Esophagus (tissue), 2 donors: Measurements from ENCODE around the gene NUDT4B. TPM values are rescaled to one million over a fixed set of nuclear protein-coding genes. Genes with fewer than 3 reads are reported as not detected.
"Not testable (repeated sequence)": the region's sequence is repeated elsewhere in the genome, so short reads cannot be mapped to it uniquely, and the experiment has no call there.

Source experiments
- H3K27ac ChIP-seq, 2 donors: one replicate each; pipeline ENCODE4 v1.5.1; 2013; ENCODE audit warnings: low read depth in 2 of 2, mild to moderate bottlenecking in 2 of 2, inconsistent platforms in 1 of 2, low read length in 1 of 2, moderate library complexity in 1 of 2
- H3K27me3 ChIP-seq, 2 donors: one replicate each; pipeline ENCODE4 v1.6.1; 2013; ENCODE audit warnings: low read length in 2 of 2, control low read depth in 1 of 2, mild to moderate bottlenecking in 1 of 2; ENCODE audit not compliant: insufficient read depth in 2 of 2, control insufficient read depth in 1 of 2
- H3K36me3 ChIP-seq, 2 donors: one replicate each; pipeline ENCODE4 v1.6.1; 2013; ENCODE audit warnings: low read length in 1 of 2; ENCODE audit not compliant: control insufficient read depth in 2 of 2, insufficient read depth in 2 of 2
- H3K4me1 ChIP-seq, 2 donors: one replicate each; pipeline ENCODE4 v1.6.1; 2013; ENCODE audit warnings: low read length in 1 of 2; ENCODE audit not compliant: control insufficient read depth in 2 of 2, insufficient read depth in 2 of 2
- H3K4me3 ChIP-seq, 2 donors: one replicate each; pipeline ENCODE4 v1.5.1; 2013; ENCODE audit warnings: low read length in 2 of 2, mild to moderate bottlenecking in 2 of 2, low read depth in 1 of 2, moderate library complexity in 1 of 2
- H3K9me3 ChIP-seq, 2 donors: one replicate each; pipeline ENCODE4 v1.6.1; 2013; ENCODE audit warnings: mild to moderate bottlenecking in 2 of 2, low read depth in 1 of 2, low read length in 1 of 2, moderate library complexity in 1 of 2; ENCODE audit not compliant: control insufficient read depth in 2 of 2, insufficient read depth in 1 of 2
- WGBS, 2 donors: extraction: QIAGEN DNeasy Blood & Tissue Kit; methylation state at CpG; one replicate each; pipeline ENCODE4 v1.1.7; 2013; 5-methylcytosine and 5-hydroxymethylcytosine counted together
- polyA plus RNA-seq, 2 donors: library from polyadenylated mRNA; stranded (reverse); fragments of 200-250 nt; gene quantifications; one replicate each; pipeline ENCODE4 v1.2.3, GENCODE V29; 2013
- donor health status: healthy with polysubstance abuse.
- donor health status: Bipolar disorder and iron deficiency.

The NUDT4B gene
- polyA plus RNA-seq, 2 donors, result 0.08 to 0.92 TPM

GRCh38 chr1:148734311-148734662 lies 14.3 kb upstream of the NUDT4B start:
- not testable (repeated sequence) for H3K4me1 ChIP-seq, H3K4me3 ChIP-seq, H3K27ac ChIP-seq, H3K9me3 ChIP-seq, H3K36me3 ChIP-seq, H3K27me3 ChIP-seq
- no CpG with 5 or more reads among the region's 3 CpGs for WGBS, 2 donors

- H3K4me3 ChIP-seq, H3K36me3 ChIP-seq, H3K9me3 ChIP-seq, H3K27me3 ChIP-seq, H3K27ac ChIP-seq, H3K4me1 ChIP-seq: not testable (repeated sequence)
- no CpG with 5 or more reads among the region's 1 CpG for WGBS, 2 donors
These were observed 13.0 kb upstream of the NUDT4B start for GRCh38 chr1:148735538-148735937.

GRCh38 chr1:148738667-148739066 lies 9.9 kb upstream of the NUDT4B start:
- no CpG with 5 or more reads among the region's 6 CpGs for WGBS, 2 donors
- H3K27ac ChIP-seq, H3K27me3 ChIP-seq, H3K9me3 ChIP-seq, H3K4me3 ChIP-seq, H3K4me1 ChIP-seq, H3K36me3 ChIP-seq: not testable (repeated sequence)

DNA sequence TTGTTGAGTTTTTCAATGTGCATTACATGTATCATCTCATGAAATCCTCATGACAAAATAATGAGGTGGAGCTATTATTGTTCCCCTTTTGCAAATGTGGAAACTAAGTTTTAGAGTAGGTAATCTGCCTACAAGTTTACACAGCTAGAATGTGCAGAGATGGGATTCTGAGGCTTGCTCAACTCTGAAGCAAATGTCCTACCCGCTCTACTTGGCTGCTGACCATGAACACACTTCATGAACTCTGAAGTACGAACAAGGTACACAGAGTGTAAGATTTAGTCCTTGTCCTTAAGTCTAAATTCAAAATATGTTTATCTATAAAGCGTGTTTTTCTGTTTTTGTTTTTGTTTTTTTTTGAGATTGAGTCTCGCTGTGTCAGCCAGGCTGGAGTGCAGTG lies 5.4 kb upstream of the NUDT4B start:
- H3K27me3 ChIP-seq, H3K36me3 ChIP-seq, H3K9me3 ChIP-seq, H3K4me1 ChIP-seq, H3K4me3 ChIP-seq, H3K27ac ChIP-seq: not testable (repeated sequence)
- no CpG with 5 or more reads among the region's 4 CpGs for WGBS, 2 donors

- not testable (repeated sequence) for H3K27ac ChIP-seq, H3K36me3 ChIP-seq, H3K4me1 ChIP-seq, H3K9me3 ChIP-seq, H3K27me3 ChIP-seq, H3K4me3 ChIP-seq
- no CpG with 5 or more reads among the region's 9 CpGs for WGBS, 2 donors
These were observed 4.6 kb upstream of the NUDT4B start for GRCh38 chr1:148743726-148744720.

DNA sequence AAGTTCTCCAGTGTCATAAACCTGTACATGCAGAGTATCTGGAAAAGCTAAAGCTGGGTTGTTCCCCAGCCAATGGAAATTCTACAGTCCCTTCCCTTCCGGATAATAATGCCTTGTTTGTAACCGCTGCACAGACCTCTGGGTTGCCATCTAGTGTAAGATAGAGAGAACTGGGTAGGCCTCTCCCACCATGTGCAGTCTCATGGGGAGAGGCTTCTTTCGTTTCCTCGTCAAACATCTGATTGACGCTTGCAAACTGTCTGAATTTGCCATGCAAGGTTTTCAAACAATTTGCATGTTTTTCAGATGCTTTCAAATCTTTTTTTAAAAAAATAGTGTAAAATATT lies 734 bp downstream of the NUDT4B start:
- H3K9me3 ChIP-seq, H3K36me3 ChIP-seq, H3K27ac ChIP-seq, H3K4me3 ChIP-seq, H3K4me1 ChIP-seq, H3K27me3 ChIP-seq: not testable (repeated sequence)
- WGBS, 2 donors, result no CpG with 5 or more reads among the region's 5 CpGs

GRCh38 chr1:148756231-148756630 lies 7.7 kb downstream of the NUDT4B start:
- not testable (repeated sequence) for H3K36me3 ChIP-seq, H3K4me1 ChIP-seq, H3K4me3 ChIP-seq, H3K27ac ChIP-seq, H3K27me3 ChIP-seq, H3K9me3 ChIP-seq
- no CpG with 5 or more reads among the region's 2 CpGs for WGBS, 2 donors

- not testable (repeated sequence) for H3K27me3 ChIP-seq, H3K36me3 ChIP-seq, H3K4me3 ChIP-seq, H3K27ac ChIP-seq, H3K4me1 ChIP-seq, H3K9me3 ChIP-seq
These were observed 8.9 kb downstream of the NUDT4B start for GRCh38 chr1:148757446-148757845.

DNA sequence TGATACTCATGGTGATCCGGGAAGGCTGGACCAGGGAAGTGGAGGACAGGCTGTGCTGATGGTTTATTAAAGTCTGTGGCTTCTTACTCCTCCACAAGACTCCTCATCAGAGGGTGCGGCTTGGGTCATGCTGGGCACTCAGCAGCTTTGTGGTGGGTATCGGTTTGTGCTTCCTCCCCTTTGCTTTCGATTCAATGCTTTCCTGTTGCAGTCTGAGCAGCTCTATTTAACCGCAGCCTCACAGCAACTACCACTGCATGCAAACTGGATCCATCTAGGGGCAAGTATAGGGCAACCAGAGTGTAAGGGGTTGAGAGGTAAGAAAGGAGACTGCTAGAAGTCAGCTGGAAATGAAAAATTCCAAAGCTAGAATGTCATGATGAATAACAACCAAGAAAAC lies 9.8 kb downstream of the NUDT4B start:
- H3K4me1 ChIP-seq, H3K27me3 ChIP-seq, H3K9me3 ChIP-seq, H3K27ac ChIP-seq, H3K36me3 ChIP-seq, H3K4me3 ChIP-seq: not testable (repeated sequence)
- no CpG with 5 or more reads among the region's 5 CpGs for WGBS, 2 donors

DNA sequence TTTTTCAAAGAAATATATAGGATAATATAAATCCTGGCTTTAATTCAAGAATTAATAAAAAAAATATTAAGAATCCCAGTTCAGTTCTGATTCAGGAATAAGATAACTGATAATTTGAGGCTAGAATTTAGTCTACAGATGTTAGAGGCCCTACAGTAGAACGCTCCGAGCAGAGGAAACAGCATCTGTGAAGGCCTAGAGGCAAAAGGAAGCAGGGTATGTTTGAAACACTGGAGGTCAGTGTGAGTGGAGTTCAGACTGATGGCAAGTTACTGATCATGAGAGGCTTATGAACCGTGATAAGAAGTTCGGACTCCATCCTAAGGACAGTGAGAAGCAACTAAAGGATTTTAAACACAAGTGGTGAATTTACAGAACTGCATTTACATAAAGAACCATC lies 10.4 kb downstream of the NUDT4B start:
- not testable (repeated sequence) for H3K4me3 ChIP-seq, H3K27me3 ChIP-seq, H3K9me3 ChIP-seq, H3K27ac ChIP-seq, H3K4me1 ChIP-seq, H3K36me3 ChIP-seq
- no CpG with 5 or more reads among the region's 4 CpGs for WGBS, 2 donors
